ENCODE measurements around the gene OR51F1.
"Not testable (repeated sequence)": the region's sequence is repeated elsewhere in the genome, so short reads cannot be mapped to it uniquely, and the experiment has no call there.

OR51F1 gene

GRCh38 chr11:4769838-4770237, at the start of gene OR51F1:
OR51F1 (minus strand) TSS chr11:4769938; CDS start chr11:4769938, 0 bp downstream.
- DNase-seq (ENCODE audit: low read depth) = no peak

GRCh38 chr11:4809246-4809645, 39.5 kb upstream of the OR51F1 start:
- no peak for DNase-seq (ENCODE audit: low read depth)

- DNase-seq (ENCODE audit: low read depth) = no peak
Measured at GRCh38 chr11:4808476-4808875, 38.7 kb upstream of the OR51F1 start.

- DNase-seq (ENCODE audit: low read depth) = no peak
Measured at GRCh38 chr11:4804280-4804679, 34.5 kb upstream of the OR51F1 start, which contains the start of gene OR52R1. OR52R1 (minus strand) TSS chr11:4804380; CDS start chr11:4804380, 0 bp downstream.

GRCh38 chr11:4801316-4801715, 31.6 kb upstream of the OR51F1 start:
- not testable (repeated sequence) for DNase-seq (ENCODE audit: low read depth)

- DNase-seq (ENCODE audit: low read depth) = no peak
Measured at GRCh38 chr11:4798427-4799183, 28.9 kb upstream of the OR51F1 start.

GRCh38 chr11:4797206-4797605, 27.5 kb upstream of the OR51F1 start:
- no peak for DNase-seq (ENCODE audit: low read depth)

GRCh38 chr11:4782454-4782853, 12.7 kb upstream of the OR51F1 start:
- DNase-seq (ENCODE audit: low read depth) = no peak

GRCh38 chr11:4768094-4768493, 1.6 kb downstream of the OR51F1 start:
- DNase-seq (ENCODE audit: low read depth) = no peak

- DNase-seq (ENCODE audit: low read depth) = no peak
Measured at GRCh38 chr11:4766420-4767043, 3.2 kb downstream of the OR51F1 start.

- DNase-seq (ENCODE audit: low read depth) = no peak
Measured at GRCh38 chr11:4763096-4763495, 6.6 kb downstream of the OR51F1 start.

- no peak for DNase-seq (ENCODE audit: low read depth)
Measured at GRCh38 chr11:4751201-4751600, 18.5 kb downstream of the OR51F1 start.

- DNase-seq (ENCODE audit: low read depth) = no peak
Measured at GRCh38 chr11:4748438-4748837, 21.3 kb downstream of the OR51F1 start.

- DNase-seq (ENCODE audit: low read depth) = no peak
Measured at GRCh38 chr11:4740735-4741134, 29.0 kb downstream of the OR51F1 start.

- no peak for DNase-seq (ENCODE audit: low read depth)
Measured at GRCh38 chr11:4727171-4727570, 42.6 kb downstream of the OR51F1 start.

GRCh38 chr11:4722616-4723534, 46.9 kb downstream of the OR51F1 start:
- not testable (repeated sequence) for DNase-seq (ENCODE audit: low read depth)

Measured in fibroblast of the conjunctiva (primary cell).